Neuronal stem cell (in vitro differentiated cells): ENCODE measurements around the gene CYP11A1.
A peak's percentile ranks its signal among the peaks of the same experiment; 100 is the strongest.

Source experiments
- DNase-seq: peaks from one replicate; pipeline ENCODE4 v3.0.0-alpha.2; 2013; ENCODE audit warnings: low spot score
- H2AFZ ChIP-seq: one replicate; pipeline ENCODE4 v1.6.1; 2013; ENCODE audit warnings: mild to moderate bottlenecking, low read length, inconsistent platforms
- H2AK5ac ChIP-seq: 2 replicates; pipeline ENCODE4 v1.6.1; 2013; ENCODE audit warnings: low read depth, mild to moderate bottlenecking, inconsistent platforms, low read length, moderate library complexity, mixed read lengths
- H2BK120ac ChIP-seq: 2 replicates; pipeline ENCODE4 v1.6.1; 2013; ENCODE audit warnings: low read depth, mild to moderate bottlenecking, inconsistent platforms, low read length, moderate library complexity, mixed read lengths
- H2BK12ac ChIP-seq: one replicate; pipeline ENCODE4 v1.6.1; 2013; ENCODE audit warnings: low read length, inconsistent platforms
- H2BK15ac ChIP-seq: 2 replicates; pipeline ENCODE4 v1.6.1; 2013; ENCODE audit warnings: mild to moderate bottlenecking, low read length, inconsistent platforms, mixed read lengths
- H2BK5ac ChIP-seq: one replicate; pipeline ENCODE4 v1.6.1; 2013; ENCODE audit warnings: inconsistent platforms, mild to moderate bottlenecking, low read length, moderate library complexity
- H3K14ac ChIP-seq: one replicate; pipeline ENCODE4 v1.6.1; 2013; ENCODE audit warnings: low read length, inconsistent platforms
- H3K18ac ChIP-seq: 2 replicates; pipeline ENCODE4 v1.6.1; 2013; ENCODE audit warnings: low read length, inconsistent platforms
- H3K23ac ChIP-seq: 2 replicates; pipeline ENCODE4 v1.6.1; 2013; ENCODE audit warnings: low read depth, mild to moderate bottlenecking, mixed read lengths, low read length, inconsistent platforms; ENCODE audit not compliant: poor library complexity
- H3K27ac ChIP-seq: replicated peaks from 3 replicates; pipeline ENCODE4 v1.5.1; 2013; ENCODE audit warnings: low read length, inconsistent platforms
- H3K27me3 ChIP-seq, 3 experiments: 2 replicates each; pipeline ENCODE4 v1.6.1; 2013; ENCODE audit warnings: low read length in 3 of 3, mild to moderate bottlenecking in 2 of 3, inconsistent platforms in 1 of 3, low read depth in 1 of 3, mixed read lengths in 1 of 3, moderate library complexity in 1 of 3; ENCODE audit not compliant: control insufficient read depth in 3 of 3, insufficient read depth in 3 of 3
- H3K36me3 ChIP-seq, 2 donors: replicated peaks in 1 of 2; 2 replicates each; pipeline ENCODE4 v1.6.1; 2013; ENCODE audit warnings: low read length in 2 of 2; ENCODE audit not compliant: control insufficient read depth in 2 of 2, insufficient read depth in 2 of 2
- H3K4ac ChIP-seq: 2 replicates; pipeline ENCODE4 v1.6.1; 2013; ENCODE audit warnings: inconsistent platforms, mild to moderate bottlenecking, low read length, moderate library complexity
- H3K4me1 ChIP-seq, 2 donors: 1 replicate in 1 of 2; 2 replicates in 1 of 2; pipeline ENCODE4 v1.6.1; 2013; ENCODE audit warnings: low read length in 2 of 2, low read depth in 1 of 2; ENCODE audit not compliant: control insufficient read depth in 2 of 2, insufficient read depth in 1 of 2
- H3K4me2 ChIP-seq: one replicate; pipeline ENCODE4 v1.6.1; 2013; ENCODE audit warnings: mild to moderate bottlenecking, low read length, inconsistent platforms; ENCODE audit not compliant: insufficient read depth, poor library complexity, severe bottlenecking
- H3K4me3 ChIP-seq, 2 donors: 2 replicates each; pipeline ENCODE4 v1.5.1; 2013; ENCODE audit warnings: low read length in 2 of 2, mild to moderate bottlenecking in 2 of 2, inconsistent platforms in 1 of 2, moderate library complexity in 1 of 2
- H3K79me1 ChIP-seq: one replicate; pipeline ENCODE4 v1.6.1; 2013; ENCODE audit warnings: low read depth, mild to moderate bottlenecking, inconsistent platforms, low read length, moderate library complexity
- H3K9ac ChIP-seq: one replicate; pipeline ENCODE4 v1.6.1; 2013; ENCODE audit warnings: mild to moderate bottlenecking, low read depth, low read length, inconsistent platforms; ENCODE audit not compliant: poor library complexity
- H3K9me3 ChIP-seq, 2 donors: replicated peaks in 1 of 2; 2 replicates each; pipeline versions ENCODE3 to v1.6.1; 2013; ENCODE audit warnings: low read length in 2 of 2, mild to moderate bottlenecking in 2 of 2, inconsistent platforms in 1 of 2, low read depth in 1 of 2, mixed read lengths in 1 of 2, moderate library complexity in 1 of 2; ENCODE audit not compliant: control insufficient read depth in 2 of 2, insufficient read depth in 1 of 2
- H4K8ac ChIP-seq: one replicate; pipeline ENCODE4 v1.6.1; 2013; ENCODE audit warnings: low read depth, mild to moderate bottlenecking, inconsistent platforms, low read length, moderate library complexity
- H4K91ac ChIP-seq: one replicate; pipeline ENCODE4 v1.6.1; 2013; ENCODE audit warnings: low read length, low read depth, mild to moderate bottlenecking, inconsistent platforms; ENCODE audit not compliant: poor library complexity
- WGBS, 2 donors: extraction: QIAGEN DNeasy Blood & Tissue Kit; methylation state at CpG; one replicate each; pipeline ENCODE4 v1.1.7; 2013; ENCODE audit warnings: missing lambda C conversion rate in 2 of 2, mixed read lengths in 1 of 2; ENCODE audit not compliant: insufficient read length in 2 of 2, insufficient replicate concordance in 1 of 2; ENCODE audit errors: extremely low coverage in 2 of 2; 5-methylcytosine and 5-hydroxymethylcytosine counted together

CYP11A1 gene

GRCh38 chr15:74324714-74325113, 42.7 kb downstream of the CYP11A1 start:
- Histone ChIP-seq H4K91ac (no peak overlapping the region), H3K27me3 (peaks cover 0 to 16% (median 1%) of the 10 kb centered on the region in 3 experiments), H2AK5ac (no peak overlapping the region), H3K14ac (no peak overlapping the region), H3K4ac (no peak overlapping the region), H3K18ac (no peak overlapping the region), H3K4me2 (no peak overlapping the region), H3K79me1 (no peaks in the 10 kb centered on the region), H3K4me1 (peaks cover 17 to 27% of the 10 kb centered on the region in 2 donors), H2BK120ac (no peak overlapping the region), H3K27ac (no peak overlapping the region), H3K36me3 (no peaks in the 10 kb centered on the region), H3K4me3 (no peak overlapping the region), H4K8ac (no peak overlapping the region), H3K9me3 (no peaks in the 10 kb centered on the region), H3K9ac (peak overlapping the region; percentile 24), H2BK5ac (no peak overlapping the region), H2AFZ (no peak overlapping the region), H3K23ac (no peak overlapping the region), H2BK15ac (no peak overlapping the region), H2BK12ac (no peak overlapping the region)
- DNase-seq: no peak
- no CpG with 5 or more reads among the region's 3 CpGs for WGBS, 2 donors

GRCh38 chr15:74322558-74323180, 44.8 kb downstream of the CYP11A1 start:
- peak overlapping the region in 1 of 2 donors; percentile 19 for H3K4me3 ChIP-seq
- H2AK5ac ChIP-seq: no peak overlapping the region
- DNase-seq: no peak

GRCh38 chr15:74320352-74321247, 46.8 kb downstream of the CYP11A1 start:
- peak overlapping the region; percentile 65 for H3K14ac ChIP-seq
- no CpG with 5 or more reads among the region's 10 CpGs for WGBS, 2 donors
- H3K23ac ChIP-seq: peak overlapping the region; percentile 13
- no peaks in the 10 kb centered on the region for H3K9me3 ChIP-seq
- no peak overlapping the region for H3K4me2 ChIP-seq
- peak overlapping the region; percentile 64 for H2AFZ ChIP-seq
- no peak overlapping the region for H3K4me3 ChIP-seq
- peaks cover 0 to 3% (median 1%) of the 10 kb centered on the region in 3 experiments for H3K27me3 ChIP-seq
- H2BK5ac ChIP-seq: peak overlapping the region; percentile 59
- H4K91ac ChIP-seq: no peak overlapping the region
- H3K9ac ChIP-seq: peak overlapping the region; percentile 46
- peak overlapping the region; percentile 53 for H2BK12ac ChIP-seq
- H3K79me1 ChIP-seq: no peaks in the 10 kb centered on the region
- H2BK120ac ChIP-seq: peak overlapping the region; percentile 16
- no peak overlapping the region for H4K8ac ChIP-seq
- no peak for DNase-seq
- H3K4ac ChIP-seq: no peak overlapping the region
- H2AK5ac ChIP-seq: peak overlapping the region; percentile 94
- H3K27ac ChIP-seq: peak overlapping the region; percentile 47
- no peaks in the 10 kb centered on the region for H3K36me3 ChIP-seq
- H3K18ac ChIP-seq: peak overlapping the region; percentile 83
- peaks cover 24 to 42% of the 10 kb centered on the region in 2 donors for H3K4me1 ChIP-seq
- H2BK15ac ChIP-seq: no peak overlapping the region

More at GRCh38 chr15:74322558-74323180, 44.8 kb downstream of the CYP11A1 start:
- H2BK120ac ChIP-seq: no peak overlapping the region
- no peak overlapping the region for H3K14ac ChIP-seq
- no peak overlapping the region for H2BK12ac ChIP-seq
- no peaks in the 10 kb centered on the region for H3K9me3 ChIP-seq
- H3K79me1 ChIP-seq: no peaks in the 10 kb centered on the region
- no peak overlapping the region for H3K9ac ChIP-seq
- no peaks in the 10 kb centered on the region for H3K36me3 ChIP-seq
- H2BK15ac ChIP-seq: no peak overlapping the region
- no CpG with 5 or more reads among the region's 6 CpGs for WGBS, 2 donors
- H3K23ac ChIP-seq: peak overlapping the region; percentile 29
- no peak overlapping the region for H3K4me2 ChIP-seq
- H4K91ac ChIP-seq: no peak overlapping the region
- no peak overlapping the region for H4K8ac ChIP-seq
- H2AFZ ChIP-seq: peak overlapping the region; percentile 33
- no peak overlapping the region for H3K27ac ChIP-seq
- peaks cover 18 to 36% of the 10 kb centered on the region in 2 donors for H3K4me1 ChIP-seq
- no peak overlapping the region for H3K4ac ChIP-seq
- H2BK5ac ChIP-seq: no peak overlapping the region
- peaks cover 0 to 6% (median 1%) of the 10 kb centered on the region in 3 experiments for H3K27me3 ChIP-seq
- H3K18ac ChIP-seq: no peak overlapping the region
